RWPE2 (cell line): Measurements from ENCODE around the gene CFAP20DC.

Source experiments
- ATAC-seq: fragments of 200-7000 bp; cut with Tn5 transposase; 3 replicates; pipeline ENCODE4 v1.9.1; 2021; ENCODE audit warnings: low read depth
- DNase-seq: peaks from one replicate; pipeline ENCODE4 v3.0.0-alpha.2; 2020; ENCODE audit warnings: low spot score
- H3K27ac ChIP-seq: fragments of 450-650 bp; 2 replicates; pipeline ENCODE4 v1.5.1; 2017; ENCODE audit warnings: mild to moderate bottlenecking; ENCODE audit not compliant: poor library complexity, severe bottlenecking
- H3K27me3 ChIP-seq: fragments of 250-450 bp; sonication (Bioruptor Pico); 2 replicates; pipeline ENCODE4 v1.5.1; 2021; ENCODE audit warnings: mild to moderate bottlenecking, moderate library complexity; ENCODE audit not compliant: insufficient read depth, poor library complexity, severe bottlenecking
- H3K36me3 ChIP-seq: fragments of 250-450 bp; sonication (Bioruptor Pico); 2 replicates; pipeline ENCODE4 v1.5.1; 2020; ENCODE audit warnings: low read depth, mild to moderate bottlenecking, moderate library complexity
- H3K4me1 ChIP-seq: fragments of 250-450 bp; sonication (Bioruptor Pico); 2 replicates; pipeline ENCODE4 v1.5.1; 2021; ENCODE audit warnings: mild to moderate bottlenecking, moderate library complexity; ENCODE audit not compliant: insufficient read depth, poor library complexity, severe bottlenecking
- H3K4me3 ChIP-seq: fragments of 250-450 bp; sonication (Bioruptor Pico); 2 replicates; pipeline ENCODE4 v1.5.1; 2021; ENCODE audit warnings: mild to moderate bottlenecking, moderate library complexity; ENCODE audit not compliant: severe bottlenecking
- H3K9me3 ChIP-seq: fragments of 250-450 bp; sonication (Bioruptor Pico); 2 replicates; pipeline ENCODE4 v1.5.1; 2021; ENCODE audit warnings: mild to moderate bottlenecking, moderate library complexity; ENCODE audit not compliant: severe bottlenecking
- CTCF ChIP-seq: fragments of 450-650 bp; IDR thresholded peaks from one replicate; pipeline ENCODE4 v1.5.1; 2017; ENCODE audit warnings: mild to moderate bottlenecking, moderate library complexity; ENCODE audit not compliant: poor library complexity, severe bottlenecking

The CFAP20DC gene

DNA sequence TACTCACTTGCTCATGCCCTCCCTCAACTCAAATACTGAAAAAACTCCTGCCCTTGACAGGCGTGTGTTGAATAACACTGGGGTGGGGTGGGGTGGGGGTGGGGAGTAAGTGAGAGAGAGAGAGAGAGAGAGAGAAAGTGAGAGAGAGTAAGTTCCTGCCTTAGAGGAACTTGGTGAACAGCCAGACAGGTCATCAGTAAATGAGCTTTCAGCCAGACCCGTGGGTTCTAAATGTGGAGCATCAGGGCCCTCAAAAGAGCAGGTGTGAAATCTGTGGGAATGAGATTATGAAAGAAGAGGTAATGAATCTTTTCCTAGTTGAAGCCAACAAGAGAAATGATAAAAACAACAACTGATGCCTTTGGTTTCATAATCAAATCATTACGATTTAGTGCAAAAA lies 248.9 kb downstream of the CFAP20DC start:
- H3K36me3 ChIP-seq = no peaks in the 10 kb centered on the region
- DNase-seq (no peak), ATAC-seq (no peak)
- no peaks in the 10 kb centered on the region for H3K4me1 ChIP-seq
- no peak overlapping the region for H3K27ac ChIP-seq
- no peak for TF ChIP-seq CTCF
- no peak overlapping the region for H3K4me3 ChIP-seq
- H3K9me3 ChIP-seq = no peaks in the 10 kb centered on the region
- H3K27me3 ChIP-seq = no peaks in the 10 kb centered on the region

GRCh38 chr3:58800032-58800431 lies 249.8 kb downstream of the CFAP20DC start:
- no peaks in the 10 kb centered on the region for H3K36me3 ChIP-seq
- H3K9me3 ChIP-seq = no peaks in the 10 kb centered on the region
- no peak for TF ChIP-seq CTCF
- ATAC-seq (no peak), DNase-seq (no peak)
- H3K27me3 ChIP-seq = no peaks in the 10 kb centered on the region
- no peak overlapping the region for H3K4me3 ChIP-seq
- H3K27ac ChIP-seq = no peak overlapping the region
- no peaks in the 10 kb centered on the region for H3K4me1 ChIP-seq

DNA sequence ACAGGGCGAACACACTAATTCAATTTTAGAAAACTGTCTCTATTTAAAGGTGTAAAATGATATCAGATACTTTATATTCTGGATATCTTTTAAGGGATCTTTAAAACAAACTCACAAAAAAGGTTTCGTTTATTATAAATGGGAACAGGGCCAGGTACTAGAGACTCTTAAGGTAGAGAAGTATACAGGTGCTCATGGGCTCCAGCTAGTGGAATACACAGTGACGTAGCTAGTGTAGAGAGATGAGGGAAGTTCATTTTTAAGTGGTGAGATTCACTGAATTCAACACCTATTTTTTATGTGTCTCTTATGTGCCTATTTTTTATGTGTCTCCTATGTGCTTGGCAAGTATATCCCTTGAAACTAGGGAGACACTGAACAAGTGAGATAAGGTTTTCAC lies 250.6 kb downstream of the CFAP20DC start:
- DNase-seq = no peak
- TF ChIP-seq CTCF = no peak
- Histone ChIP-seq H3K4me3 (no peak overlapping the region), H3K27ac (no peak overlapping the region), H3K4me1 (no peaks in the 10 kb centered on the region), H3K36me3 (no peaks in the 10 kb centered on the region), H3K9me3 (no peaks in the 10 kb centered on the region), H3K27me3 (no peaks in the 10 kb centered on the region)
- ATAC-seq = no peak

- Histone ChIP-seq H3K4me1 (no peaks in the 10 kb centered on the region), H3K4me3 (no peak overlapping the region), H3K36me3 (no peaks in the 10 kb centered on the region), H3K9me3 (no peaks in the 10 kb centered on the region), H3K27me3 (no peaks in the 10 kb centered on the region), H3K27ac (no peak overlapping the region)
- no peak for DNase-seq
- ATAC-seq = no peak
- no peak for TF ChIP-seq CTCF
These were observed 251.5 kb downstream of the CFAP20DC start for GRCh38 chr3:58798312-58798711.

DNA sequence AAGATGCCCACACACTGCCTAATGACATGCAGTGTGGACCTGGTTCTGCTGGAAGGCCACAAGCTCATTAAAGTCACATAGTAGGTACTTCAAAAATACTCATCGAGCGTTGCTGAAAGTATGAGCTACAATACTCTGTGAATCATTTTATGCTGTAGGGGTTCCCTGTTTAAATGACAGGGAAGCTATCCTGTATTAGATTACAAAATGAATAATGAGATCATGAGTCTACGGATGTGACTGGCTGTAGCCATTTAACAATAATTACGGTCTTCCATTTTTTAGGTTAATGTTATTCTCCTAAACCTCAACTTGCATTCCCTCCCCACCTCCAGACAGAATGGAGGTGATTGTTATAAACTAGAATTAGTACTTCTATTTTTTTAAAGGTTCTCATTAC lies 255.1 kb downstream of the CFAP20DC start:
- H3K36me3 ChIP-seq = no peaks in the 10 kb centered on the region
- H3K4me1 ChIP-seq = no peaks in the 10 kb centered on the region
- TF ChIP-seq CTCF = no peak
- DNase-seq = no peak
- H3K9me3 ChIP-seq = no peaks in the 10 kb centered on the region
- ATAC-seq = no peak
- H3K4me3 ChIP-seq = no peak overlapping the region
- H3K27me3 ChIP-seq = no peaks in the 10 kb centered on the region
- H3K27ac ChIP-seq = no peak overlapping the region
